Left lung (tissue), 10 donors: Measurements from ENCODE around the gene ABCG1. TPM values are rescaled to one million over a fixed set of nuclear protein-coding genes. Genes with fewer than 3 reads are reported as not detected.

ENCODE experiments used
- ATAC-seq: fragments of 200-7000 bp; cut with Tn5 transposase; one replicate; pipeline ENCODE4 v1.9.1; 2020; ENCODE audit warnings: moderate library complexity
- DNase-seq, 4 donors: peaks; one replicate each; pipeline ENCODE4 v3.0.0-alpha.2; 2013 to 2020
- H3K27ac ChIP-seq, 2 donors: fragments of 200-600 bp; sonication (generic) in 1 of 2; one replicate each; pipeline versions ENCODE4 v1.5.0 to v1.8.0; 2020 to 2021
- H3K27me3 ChIP-seq, 2 donors: fragments of 200-600 bp; sonication (generic) in 1 of 2; one replicate each; pipeline versions ENCODE4 v1.5.0 to v1.8.0; 2020 to 2021
- H3K36me3 ChIP-seq, 2 donors: fragments of 200-600 bp; sonication (generic) in 1 of 2; one replicate each; pipeline versions ENCODE4 v1.5.0 to v1.8.0; 2020 to 2021
- H3K4me1 ChIP-seq, 2 donors: fragments of 200-600 bp; one replicate each; pipeline ENCODE4 v1.8.0; 2021
- H3K4me3 ChIP-seq, 2 donors: fragments of 200-600 bp; sonication (generic) in 1 of 2; one replicate each; pipeline versions ENCODE4 v1.5.0 to v1.8.0; 2020 to 2021; ENCODE audit warnings: mild to moderate bottlenecking in 1 of 2
- H3K9me3 ChIP-seq, 2 donors: fragments of 200-600 bp; sonication (generic) in 1 of 2; one replicate each; pipeline versions ENCODE4 v1.5.0 to v1.8.0; 2020 to 2021
- intact Hi-C, 2 donors: fragments of 100-400 bp; cut with DNase I; formaldehyde crosslinking; loops; one replicate each; pipeline versions ENCODE4 v1.11.2 to v1.14.2; 2022
- polyA plus RNA-seq, 6 donors: library from polyadenylated mRNA; unstranded; fragments of 120-200 nt; gene quantifications; one replicate each; pipeline ENCODE4 v1.2.1, GENCODE V29; 2013; ENCODE audit not compliant: insufficient read length in 6 of 6
- total RNA-seq, 2 donors: library from RNA; stranded (reverse); fragmentation: NEBNext Ultra II Directional; extraction: Animal tissue kit (Norgen Biotek cat#: 25700); gene quantifications; one replicate each; pipeline ENCODE4 v1.2.1, GENCODE V29; 2021
- TF ChIP-seq, protein P1 (sequence below), 2 donors: fragments of 200-600 bp; sonication (generic) in 1 of 2; IDR thresholded peaks; one replicate each; pipeline versions ENCODE4 v1.5.0 to v1.8.0; 2021; ENCODE audit warnings: antibody characterized with exemption in 2 of 2
- donor health status: DM: no; HTN: yes; CAD: no.
- donor health status: DM: no; HTN: no; CAD: no.

Gene ABCG1
- total and polyA plus RNA-seq, 8 donors, result 6.8 to 53.8 (median 10.5) TPM

DNA sequence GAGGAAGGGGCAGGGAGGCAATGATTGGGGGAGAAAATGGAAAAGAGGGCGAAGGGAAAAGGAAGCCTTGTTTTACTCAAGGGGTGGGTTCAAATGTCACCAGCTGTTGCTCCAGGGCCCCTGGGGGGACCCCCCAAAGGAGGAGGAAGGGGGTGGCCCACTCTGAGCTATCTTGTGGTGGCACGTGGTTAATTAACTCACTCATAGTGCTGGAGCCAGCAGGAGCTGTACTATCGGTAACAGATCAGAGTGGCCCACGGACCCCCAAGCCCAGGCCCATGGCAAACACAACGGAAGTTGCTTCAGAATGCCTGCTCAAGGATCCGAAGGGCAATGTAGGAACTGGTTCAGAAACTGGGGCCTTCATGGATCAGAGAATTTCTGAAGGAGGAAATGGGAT lies 124.6 kb downstream of the ABCG1 start:
- ATAC-seq (no peak), DNase-seq (no peak)
- no peak overlapping the region for H3K27ac ChIP-seq
- H3K4me3 ChIP-seq, result no peak overlapping the region
- no peaks in the 10 kb centered on the region for H3K36me3 ChIP-seq
- TF ChIP-seq, protein P1, sequence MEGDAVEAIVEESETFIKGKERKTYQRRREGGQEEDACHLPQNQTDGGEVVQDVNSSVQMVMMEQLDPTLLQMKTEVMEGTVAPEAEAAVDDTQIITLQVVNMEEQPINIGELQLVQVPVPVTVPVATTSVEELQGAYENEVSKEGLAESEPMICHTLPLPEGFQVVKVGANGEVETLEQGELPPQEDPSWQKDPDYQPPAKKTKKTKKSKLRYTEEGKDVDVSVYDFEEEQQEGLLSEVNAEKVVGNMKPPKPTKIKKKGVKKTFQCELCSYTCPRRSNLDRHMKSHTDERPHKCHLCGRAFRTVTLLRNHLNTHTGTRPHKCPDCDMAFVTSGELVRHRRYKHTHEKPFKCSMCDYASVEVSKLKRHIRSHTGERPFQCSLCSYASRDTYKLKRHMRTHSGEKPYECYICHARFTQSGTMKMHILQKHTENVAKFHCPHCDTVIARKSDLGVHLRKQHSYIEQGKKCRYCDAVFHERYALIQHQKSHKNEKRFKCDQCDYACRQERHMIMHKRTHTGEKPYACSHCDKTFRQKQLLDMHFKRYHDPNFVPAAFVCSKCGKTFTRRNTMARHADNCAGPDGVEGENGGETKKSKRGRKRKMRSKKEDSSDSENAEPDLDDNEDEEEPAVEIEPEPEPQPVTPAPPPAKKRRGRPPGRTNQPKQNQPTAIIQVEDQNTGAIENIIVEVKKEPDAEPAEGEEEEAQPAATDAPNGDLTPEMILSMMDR (IDR thresholded peaks at IDR 0.05), result no peak
- H3K9me3 ChIP-seq, result no peaks in the 10 kb centered on the region
- intact Hi-C loops, result no loop called here
- H3K27me3 ChIP-seq, result peaks cover 0 to 7% of the 10 kb centered on the region in 2 donors
- peaks cover 0 to under 1% of the 10 kb centered on the region in 2 donors for H3K4me1 ChIP-seq

DNA sequence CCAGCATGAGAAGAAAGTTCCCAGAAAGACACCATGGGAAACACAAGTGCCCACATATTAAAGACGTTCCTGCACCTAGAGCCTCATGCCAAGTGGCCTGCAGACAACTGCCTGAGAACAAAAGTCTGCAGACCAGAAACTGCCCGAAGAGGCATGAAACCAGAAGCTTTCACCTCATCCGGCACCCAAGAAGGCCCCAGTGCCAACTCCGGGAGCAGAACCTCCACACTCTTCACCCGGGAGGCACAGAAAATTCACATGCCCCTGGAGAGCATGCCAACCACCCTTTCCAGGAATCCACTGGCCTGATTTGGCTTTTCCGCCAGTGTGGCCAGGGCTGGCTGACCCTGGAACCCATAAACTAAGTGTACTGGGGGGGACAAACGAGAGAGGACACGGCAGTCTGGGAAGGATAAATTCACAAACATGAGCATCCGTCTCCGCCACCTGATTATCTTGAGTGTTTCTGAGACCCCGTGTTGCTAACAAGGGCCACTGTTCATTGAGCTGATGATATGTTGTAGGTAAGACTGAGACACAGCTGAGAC lies 125.1 kb downstream of the ABCG1 start:
- Histone ChIP-seq H3K27me3 (peaks cover 0 to 7% of the 10 kb centered on the region in 2 donors), H3K36me3 (no peaks in the 10 kb centered on the region), H3K27ac (no peak overlapping the region), H3K9me3 (no peaks in the 10 kb centered on the region), H3K4me1 (no peaks in the 10 kb centered on the region), H3K4me3 (no peak overlapping the region)
- no peak for DNase-seq
- intact Hi-C loops, result no loop called here
- no peak for ATAC-seq
- TF ChIP-seq, protein P1 (IDR thresholded peaks at IDR 0.05), result no peak

DNA sequence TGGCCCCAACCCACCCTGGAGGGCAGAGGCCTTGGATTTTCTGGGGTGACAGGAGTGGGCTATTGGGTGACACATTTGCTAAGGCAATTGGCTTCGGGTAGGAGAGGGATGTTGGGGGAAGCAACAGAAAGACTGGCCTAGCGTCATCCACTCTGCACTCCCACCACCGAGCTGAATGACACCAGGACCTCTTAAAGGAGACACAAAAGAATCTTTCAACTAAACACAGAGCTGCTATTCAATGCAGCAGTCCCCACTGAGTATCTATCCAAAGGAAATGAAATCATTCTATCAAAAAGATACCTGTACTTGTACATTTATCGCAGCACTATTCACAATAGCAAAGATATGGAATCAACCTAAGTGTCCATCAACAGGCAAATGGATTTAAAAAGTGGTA lies 125.7 kb downstream of the ABCG1 start:
- no peaks in the 10 kb centered on the region for H3K4me1 ChIP-seq
- ATAC-seq, result no peak
- no peaks in the 10 kb centered on the region for H3K9me3 ChIP-seq
- H3K27ac ChIP-seq, result no peak overlapping the region
- no peaks in the 10 kb centered on the region for H3K36me3 ChIP-seq
- H3K4me3 ChIP-seq, result no peak overlapping the region
- intact Hi-C loops, result no loop called here
- TF ChIP-seq, protein P1 (IDR thresholded peaks at IDR 0.05), result no peak
- H3K27me3 ChIP-seq, result peaks cover 0 to 7% of the 10 kb centered on the region in 2 donors
- no peak for DNase-seq

DNA sequence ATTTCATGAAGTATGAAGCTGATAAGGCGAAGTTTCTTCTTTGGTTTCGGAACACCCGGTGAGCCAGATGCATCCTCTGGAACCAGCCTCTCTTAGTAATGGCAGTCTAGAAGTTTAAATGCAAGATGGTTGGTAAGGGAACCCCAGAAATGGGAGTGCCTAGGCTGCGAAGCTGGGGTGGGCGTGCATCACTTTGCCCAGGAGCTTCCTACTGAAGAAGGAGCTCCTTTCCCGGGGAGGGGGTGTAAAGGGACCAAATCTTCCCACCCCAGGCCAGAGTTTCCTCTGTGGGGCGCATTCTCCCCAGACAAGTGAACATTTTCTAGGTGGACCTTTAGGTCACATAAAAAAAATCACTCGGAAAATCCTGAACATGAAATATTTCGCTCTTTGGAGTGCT lies 127.5 kb downstream of the ABCG1 start:
- H3K4me3 ChIP-seq, result no peak overlapping the region
- peaks cover 0 to 7% of the 10 kb centered on the region in 2 donors for H3K27me3 ChIP-seq
- ATAC-seq, result no peak
- intact Hi-C loops, result no loop called here
- H3K9me3 ChIP-seq, result no peaks in the 10 kb centered on the region
- H3K36me3 ChIP-seq, result no peaks in the 10 kb centered on the region
- DNase-seq, result no peak
- H3K4me1 ChIP-seq, result no peaks in the 10 kb centered on the region
- no peak overlapping the region for H3K27ac ChIP-seq
- TF ChIP-seq, protein P1 (IDR thresholded peaks at IDR 0.05), result no peak

Other genes starting within 250 kb of the ABCG1 start
- 10 to 100 TPM; 12.2 to 13.9 TPM for gene ZBTB21, start 208.8 kb upstream of the ABCG1 start, total RNA-seq
- 10 to 100 TPM in 4 of 6 donors, 1 to 10 TPM in 2; 9.2 to 11.0 (median 10.5) TPM for gene ZBTB21, start 208.8 kb upstream of the ABCG1 start, polyA plus RNA-seq
- under 1 TPM in 1 of 2 donors, not detected in 1; 0.10 TPM for gene UMODL1, start 147.8 kb upstream of the ABCG1 start, total RNA-seq
- gene UMODL1, start 147.8 kb upstream of the ABCG1 start, polyA plus RNA-seq, result under 1 TPM; 0.13 to 0.69 (median 0.48) TPM
- 10 to 100 TPM in 1 of 2 donors, 1 to 10 TPM in 1; 5.5 to 11.1 TPM for gene TFF3, start 96.3 kb downstream of the ABCG1 start, total RNA-seq
- gene TFF3, start 96.3 kb downstream of the ABCG1 start, polyA plus RNA-seq, result 10 to 100 TPM in 4 of 6 donors, 1 to 10 TPM in 2; 8.4 to 20.0 (median 15.0) TPM
- gene TFF2, start 131.9 kb downstream of the ABCG1 start, total RNA-seq, result not detected
- not detected for gene TFF2, start 131.9 kb downstream of the ABCG1 start, polyA plus RNA-seq
- gene TFF1, start 147.4 kb downstream of the ABCG1 start, total RNA-seq, result not detected
- not detected for gene TFF1, start 147.4 kb downstream of the ABCG1 start, polyA plus RNA-seq
- 1 to 10 TPM; 2.9 to 4.8 TPM for gene TMPRSS3, start 176.9 kb downstream of the ABCG1 start, total RNA-seq
- gene TMPRSS3, start 176.9 kb downstream of the ABCG1 start, polyA plus RNA-seq, result under 1 TPM; 0.43 to 0.93 (median 0.76) TPM
- gene UBASH3A, start 184.8 kb downstream of the ABCG1 start, total RNA-seq, result 1 to 10 TPM in 1 of 2 donors, under 1 TPM in 1; 0.67 to 1.3 TPM
- gene UBASH3A, start 184.8 kb downstream of the ABCG1 start, polyA plus RNA-seq, result under 1 TPM; 0.08 to 0.38 (median 0.15) TPM